ENCODE measurements around the gene ADNP.

DNA sequence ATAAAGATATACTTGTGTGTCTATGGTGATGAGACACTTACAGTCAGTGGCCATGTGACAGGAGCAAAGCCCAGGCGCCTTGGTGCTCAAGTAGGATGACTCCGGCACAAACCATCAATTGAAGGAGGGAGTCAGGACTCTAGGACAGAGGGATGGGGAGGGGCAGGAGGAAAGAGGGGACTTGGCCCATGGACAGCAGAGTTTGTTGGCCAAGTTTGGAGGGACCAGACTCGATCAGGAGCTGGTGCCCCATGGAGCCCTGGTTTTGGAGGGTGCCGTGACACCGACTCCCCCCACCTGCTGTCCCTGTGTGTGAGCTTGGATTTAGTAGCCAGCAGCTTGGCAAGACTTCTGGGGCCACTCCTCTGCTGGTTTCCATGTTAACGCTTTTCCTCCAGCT is 66.1 kb downstream of the ADNP start:
- TF ChIP-seq, protein P1, sequence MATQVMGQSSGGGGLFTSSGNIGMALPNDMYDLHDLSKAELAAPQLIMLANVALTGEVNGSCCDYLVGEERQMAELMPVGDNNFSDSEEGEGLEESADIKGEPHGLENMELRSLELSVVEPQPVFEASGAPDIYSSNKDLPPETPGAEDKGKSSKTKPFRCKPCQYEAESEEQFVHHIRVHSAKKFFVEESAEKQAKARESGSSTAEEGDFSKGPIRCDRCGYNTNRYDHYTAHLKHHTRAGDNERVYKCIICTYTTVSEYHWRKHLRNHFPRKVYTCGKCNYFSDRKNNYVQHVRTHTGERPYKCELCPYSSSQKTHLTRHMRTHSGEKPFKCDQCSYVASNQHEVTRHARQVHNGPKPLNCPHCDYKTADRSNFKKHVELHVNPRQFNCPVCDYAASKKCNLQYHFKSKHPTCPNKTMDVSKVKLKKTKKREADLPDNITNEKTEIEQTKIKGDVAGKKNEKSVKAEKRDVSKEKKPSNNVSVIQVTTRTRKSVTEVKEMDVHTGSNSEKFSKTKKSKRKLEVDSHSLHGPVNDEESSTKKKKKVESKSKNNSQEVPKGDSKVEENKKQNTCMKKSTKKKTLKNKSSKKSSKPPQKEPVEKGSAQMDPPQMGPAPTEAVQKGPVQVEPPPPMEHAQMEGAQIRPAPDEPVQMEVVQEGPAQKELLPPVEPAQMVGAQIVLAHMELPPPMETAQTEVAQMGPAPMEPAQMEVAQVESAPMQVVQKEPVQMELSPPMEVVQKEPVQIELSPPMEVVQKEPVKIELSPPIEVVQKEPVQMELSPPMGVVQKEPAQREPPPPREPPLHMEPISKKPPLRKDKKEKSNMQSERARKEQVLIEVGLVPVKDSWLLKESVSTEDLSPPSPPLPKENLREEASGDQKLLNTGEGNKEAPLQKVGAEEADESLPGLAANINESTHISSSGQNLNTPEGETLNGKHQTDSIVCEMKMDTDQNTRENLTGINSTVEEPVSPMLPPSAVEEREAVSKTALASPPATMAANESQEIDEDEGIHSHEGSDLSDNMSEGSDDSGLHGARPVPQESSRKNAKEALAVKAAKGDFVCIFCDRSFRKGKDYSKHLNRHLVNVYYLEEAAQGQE (IDR thresholded peaks at IDR 0.05; ENCODE audit: unreplicated experiment), result no peak
- no peak for TF ChIP-seq EZH2phosphoT487 (IDR thresholded peaks at IDR 0.05; ENCODE audit: unreplicated experiment)
